Jurkat, Clone E6-1 (cell line): ENCODE measurements around the gene ZNF362.

Experiments
- DNase-seq: peaks from one replicate; pipeline ENCODE4 v3.0.0-alpha.2; 2011; ENCODE audit warnings: low read depth, low spot score
- H3K4me3 ChIP-seq: 2 replicates; pipeline ENCODE4 v1.5.1; 2011; ENCODE audit warnings: mild to moderate bottlenecking, low read length, control low read depth, moderate library complexity

The ZNF362 gene

GRCh38 chr1:33265780-33266605 lies 9.7 kb downstream of the ZNF362 start:
- H3K4me3 ChIP-seq, result no peak overlapping the region
- no peak for DNase-seq

DNA sequence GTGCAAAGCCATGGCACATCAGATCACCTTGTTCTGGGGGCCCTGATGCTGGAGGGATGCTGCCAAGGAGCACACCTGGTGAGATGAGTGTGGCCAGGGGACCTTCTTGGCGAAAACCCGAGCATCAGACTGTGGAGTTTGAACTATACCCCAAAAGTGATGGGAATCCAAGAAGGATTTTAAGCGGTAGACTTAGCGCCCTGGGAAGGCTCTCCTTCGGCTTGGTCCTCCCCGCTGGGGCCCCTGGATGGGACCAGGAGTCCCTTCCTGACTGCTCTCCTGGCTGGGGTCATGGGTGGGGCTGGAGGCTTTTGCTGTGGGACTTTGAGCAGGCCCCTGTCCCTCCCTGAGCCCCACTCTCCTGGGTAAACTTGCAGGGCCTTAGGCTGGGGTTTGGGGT lies 10.5 kb downstream of the ZNF362 start:
- no peak overlapping the region for H3K4me3 ChIP-seq
- no peak for DNase-seq

DNA sequence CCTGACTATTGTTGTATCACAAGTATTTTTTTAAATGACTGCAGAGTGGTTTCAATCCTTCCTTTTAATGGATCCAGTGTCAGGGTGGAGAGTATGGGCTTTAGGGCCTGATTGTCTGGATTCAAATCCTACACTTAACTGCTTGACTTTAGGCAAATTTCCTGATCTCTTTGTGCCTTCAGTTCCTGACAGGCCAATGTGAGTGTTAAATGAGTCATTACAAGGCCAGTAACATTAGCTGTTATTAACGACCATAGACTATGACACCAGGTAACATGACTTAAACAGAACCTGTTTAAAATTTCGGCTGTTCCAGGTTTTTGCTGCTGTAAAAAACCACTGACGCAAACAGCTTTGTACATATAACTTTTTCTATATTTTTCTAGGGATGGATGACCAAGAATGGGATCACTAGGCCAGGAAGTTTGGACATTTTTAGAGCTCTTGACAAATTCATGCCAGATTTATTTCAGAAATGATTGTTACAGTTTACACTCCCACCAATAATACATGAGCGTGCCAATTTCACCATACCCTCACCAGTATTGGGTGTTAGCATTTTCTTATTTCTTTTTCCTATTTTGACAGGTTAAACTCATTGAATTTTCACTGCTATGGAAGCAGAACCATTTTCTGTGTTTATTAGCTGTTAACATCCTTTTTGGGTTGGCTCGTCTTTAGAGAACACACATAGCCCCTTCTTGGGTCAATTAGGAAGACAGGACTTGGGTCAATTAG lies 11.3 kb downstream of the ZNF362 start:
- no peak for DNase-seq
- no peak overlapping the region for H3K4me3 ChIP-seq

- no peak overlapping the region for H3K4me3 ChIP-seq
Observed at GRCh38 chr1:33268457-33268856, 12.2 kb downstream of the ZNF362 start.

DNA sequence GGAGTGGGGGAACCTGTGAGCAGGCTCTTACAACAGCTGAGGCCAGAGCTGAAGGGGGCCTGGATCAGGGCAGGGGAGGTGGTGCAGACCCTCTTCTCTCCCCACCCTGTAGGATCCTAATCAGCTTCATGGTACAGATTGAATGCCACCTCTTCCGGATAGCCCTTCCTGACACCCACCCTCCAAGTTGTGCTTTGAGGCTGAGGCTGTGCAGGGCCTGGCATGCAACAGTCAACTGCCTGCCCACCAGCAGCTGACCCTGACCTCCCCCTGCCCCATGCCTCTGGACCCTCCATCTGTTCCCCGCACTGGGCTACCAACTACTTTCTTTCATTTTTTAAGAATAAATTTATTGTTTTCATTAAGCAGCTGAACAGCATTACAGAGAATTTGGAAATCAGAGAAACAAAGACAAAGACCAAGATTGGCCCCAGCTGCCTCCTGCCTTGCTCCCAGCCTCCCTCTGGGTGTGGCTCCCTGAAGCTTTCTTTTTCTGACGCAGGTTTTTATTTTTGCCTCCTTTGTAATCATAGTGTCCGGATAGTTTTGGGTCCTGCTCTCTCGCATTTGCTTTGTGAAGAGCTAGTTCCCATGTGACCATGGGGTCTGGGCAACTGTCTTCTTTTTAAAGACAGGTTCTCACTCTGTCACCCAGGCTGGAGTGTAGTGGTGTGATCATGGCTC lies 12.8 kb downstream of the ZNF362 start:
- no peak overlapping the region for H3K4me3 ChIP-seq
- DNase-seq, result no peak

More at GRCh38 chr1:33268457-33268856, 12.2 kb downstream of the ZNF362 start:
- no peak for DNase-seq

GRCh38 chr1:33269621-33270020 lies 13.3 kb downstream of the ZNF362 start:
- no peak for DNase-seq

DNA sequence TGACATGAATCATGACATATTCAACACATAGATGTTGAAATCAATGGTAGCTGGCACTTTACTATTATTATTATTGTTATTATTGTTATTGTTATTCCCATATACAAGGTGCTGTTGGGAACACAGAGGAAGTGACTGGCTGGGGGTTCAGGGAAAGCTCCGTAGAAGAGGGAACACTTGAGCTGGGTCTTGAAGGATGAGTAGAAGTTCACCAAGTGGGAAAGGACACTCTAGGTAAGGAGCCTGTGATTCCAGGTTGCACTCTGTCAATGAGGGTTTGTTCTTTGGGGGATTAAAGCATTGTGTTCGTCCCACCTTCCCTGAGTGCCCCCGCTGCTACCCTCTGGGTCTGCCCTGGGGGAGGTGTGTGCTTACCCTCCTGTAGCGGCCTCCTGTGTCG lies 14.1 kb downstream of the ZNF362 start:
- DNase-seq, result no peak
- no peak overlapping the region for H3K4me3 ChIP-seq

More at GRCh38 chr1:33269621-33270020, 13.3 kb downstream of the ZNF362 start:
- H3K4me3 ChIP-seq, result no peak overlapping the region

GRCh38 chr1:33270808-33271465 lies 14.6 kb downstream of the ZNF362 start:
- no peak for DNase-seq
- H3K4me3 ChIP-seq, result no peak overlapping the region

DNA sequence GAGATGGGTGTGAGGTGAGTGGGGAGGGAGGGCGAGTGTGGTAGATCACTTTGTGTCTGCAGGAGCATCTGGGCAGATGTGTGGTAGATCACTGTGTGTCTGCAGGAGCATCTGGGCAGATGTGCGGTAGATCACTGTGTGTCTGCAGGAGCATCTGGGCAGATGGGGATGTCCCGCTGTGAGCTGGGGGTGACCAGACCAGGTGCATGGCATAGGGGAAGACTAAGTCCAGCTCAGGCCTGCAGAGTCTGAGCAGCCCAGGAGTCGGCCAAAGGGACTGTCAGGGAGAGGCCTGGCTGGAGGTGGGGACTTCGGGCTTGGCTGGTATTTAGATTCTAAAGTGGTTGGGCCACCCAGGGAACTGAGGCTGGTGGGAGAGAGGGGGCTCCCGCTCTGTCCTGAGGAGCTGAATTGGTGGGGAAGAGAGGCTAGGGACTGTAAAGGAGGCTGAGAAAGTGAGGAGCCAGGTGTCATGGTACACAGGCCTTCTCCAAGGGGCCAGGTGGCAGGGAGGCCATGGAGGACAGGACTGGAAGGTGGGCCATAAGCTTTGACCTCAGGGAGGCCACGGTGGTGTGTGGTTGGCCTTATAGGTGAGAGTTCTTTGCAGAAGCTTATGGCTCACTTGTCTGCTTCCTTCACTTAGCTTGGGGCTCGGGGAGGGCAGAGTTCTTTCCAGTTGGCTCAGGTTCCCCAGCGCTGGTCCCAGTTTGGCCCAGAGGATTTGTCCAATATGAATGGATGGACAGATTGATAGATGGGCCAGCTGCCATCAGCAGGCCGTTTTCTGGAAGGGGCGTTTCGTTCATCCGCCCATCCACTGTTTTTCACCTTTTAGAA lies 15.6 kb downstream of the ZNF362 start:
- no peak overlapping the region for H3K4me3 ChIP-seq
- DNase-seq, result no peak

DNA sequence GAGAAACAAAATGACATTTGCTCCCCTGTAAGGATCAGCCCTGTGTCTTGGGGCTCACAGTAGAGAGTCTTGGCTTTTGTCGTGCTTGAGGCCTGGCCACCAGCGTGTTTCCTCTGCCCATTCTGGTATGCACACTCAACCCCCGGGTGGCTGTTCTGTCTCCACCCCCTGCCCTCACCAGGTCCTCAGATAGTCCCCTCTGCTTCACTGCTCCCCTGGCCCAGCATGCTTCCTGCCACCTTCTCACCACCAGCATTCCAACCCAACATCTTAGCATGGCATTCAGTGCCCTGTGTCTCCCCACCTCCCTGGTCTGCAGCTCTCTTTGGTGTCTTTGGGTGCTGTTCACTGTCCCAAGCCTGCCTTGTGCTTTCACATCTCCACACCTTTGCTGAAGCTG lies 16.2 kb downstream of the ZNF362 start:
- no peak for DNase-seq
- no peak overlapping the region for H3K4me3 ChIP-seq

- H3K4me3 ChIP-seq, result no peak overlapping the region
Observed at GRCh38 chr1:33272930-33273329, 16.6 kb downstream of the ZNF362 start.

GRCh38 chr1:33273406-33273805 lies 17.1 kb downstream of the ZNF362 start:
- H3K4me3 ChIP-seq, result no peak overlapping the region
- no peak for DNase-seq

More at GRCh38 chr1:33272930-33273329, 16.6 kb downstream of the ZNF362 start:
- DNase-seq, result no peak

GRCh38 chr1:33273961-33274371 lies 17.7 kb downstream of the ZNF362 start:
- DNase-seq, result no peak

DNA sequence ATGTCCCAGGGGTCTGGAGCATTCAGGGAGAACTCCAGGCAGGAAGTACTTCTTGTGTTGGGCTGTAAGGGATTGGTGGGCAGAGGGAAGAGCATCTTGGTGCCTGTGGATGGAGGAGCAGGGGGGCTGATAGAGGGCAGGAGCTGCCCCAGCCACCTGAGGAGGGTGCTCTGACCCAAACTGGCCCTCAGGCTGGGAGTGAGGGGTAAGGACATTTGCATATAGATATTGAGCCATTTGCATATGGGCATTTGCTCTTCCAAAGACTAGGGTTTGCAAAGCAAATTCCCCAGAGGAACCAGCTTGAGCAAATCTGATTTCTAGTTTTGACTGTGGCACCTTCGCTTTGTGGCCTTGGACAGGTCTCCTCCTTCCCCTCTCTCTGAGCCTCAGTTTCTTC lies 18.2 kb downstream of the ZNF362 start:
- no peak for DNase-seq
- H3K4me3 ChIP-seq, result no peak overlapping the region

More at GRCh38 chr1:33273961-33274371, 17.7 kb downstream of the ZNF362 start:
- no peak overlapping the region for H3K4me3 ChIP-seq

- DNase-seq, result no peak
- no peak overlapping the region for H3K4me3 ChIP-seq
Observed at GRCh38 chr1:33275195-33275594, 18.9 kb downstream of the ZNF362 start.

DNA sequence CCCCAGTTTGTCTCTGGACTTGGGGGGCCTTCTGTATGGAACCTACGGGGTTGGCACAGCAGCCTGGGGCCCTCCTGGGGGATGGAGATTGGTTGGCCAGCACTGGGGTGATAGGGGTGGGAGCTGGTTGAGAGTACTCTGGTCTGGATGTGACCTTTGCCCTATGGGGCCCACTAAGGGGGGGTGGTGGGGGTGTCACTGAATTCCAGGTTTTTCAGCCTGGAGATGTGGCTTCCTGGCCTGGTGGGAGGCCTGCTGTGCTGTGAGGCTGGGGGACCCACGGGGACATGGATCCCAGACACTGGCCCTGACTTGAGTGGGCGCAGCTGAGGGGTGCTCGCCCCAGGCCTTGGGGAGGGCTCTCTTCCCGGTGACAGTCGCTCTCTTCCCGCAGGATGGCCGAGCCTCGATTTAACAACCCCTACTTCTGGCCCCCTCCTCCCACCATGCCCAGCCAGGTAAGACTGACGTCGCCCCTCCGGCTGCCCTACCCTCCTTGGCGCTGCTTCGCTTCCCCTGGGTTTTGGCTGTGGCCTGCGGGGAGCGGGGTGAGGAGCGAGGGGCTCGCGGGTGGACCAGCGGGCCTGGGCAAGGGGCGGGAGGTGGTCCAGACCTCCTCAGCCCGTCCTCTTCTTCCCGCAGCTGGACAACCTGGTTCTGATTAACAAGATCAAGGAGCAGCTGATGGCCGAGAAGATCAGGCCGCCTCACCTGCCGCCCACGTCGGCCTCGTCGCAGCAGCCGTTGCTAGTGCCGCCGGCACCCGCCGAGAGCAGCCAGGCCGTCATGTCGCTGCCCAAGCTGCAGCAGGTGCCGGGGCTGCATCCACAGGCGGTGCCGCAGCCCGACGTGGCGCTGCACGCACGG lies 19.6 kb downstream of the ZNF362 start:
- no peak for DNase-seq
- H3K4me3 ChIP-seq, result no peak overlapping the region

DNA sequence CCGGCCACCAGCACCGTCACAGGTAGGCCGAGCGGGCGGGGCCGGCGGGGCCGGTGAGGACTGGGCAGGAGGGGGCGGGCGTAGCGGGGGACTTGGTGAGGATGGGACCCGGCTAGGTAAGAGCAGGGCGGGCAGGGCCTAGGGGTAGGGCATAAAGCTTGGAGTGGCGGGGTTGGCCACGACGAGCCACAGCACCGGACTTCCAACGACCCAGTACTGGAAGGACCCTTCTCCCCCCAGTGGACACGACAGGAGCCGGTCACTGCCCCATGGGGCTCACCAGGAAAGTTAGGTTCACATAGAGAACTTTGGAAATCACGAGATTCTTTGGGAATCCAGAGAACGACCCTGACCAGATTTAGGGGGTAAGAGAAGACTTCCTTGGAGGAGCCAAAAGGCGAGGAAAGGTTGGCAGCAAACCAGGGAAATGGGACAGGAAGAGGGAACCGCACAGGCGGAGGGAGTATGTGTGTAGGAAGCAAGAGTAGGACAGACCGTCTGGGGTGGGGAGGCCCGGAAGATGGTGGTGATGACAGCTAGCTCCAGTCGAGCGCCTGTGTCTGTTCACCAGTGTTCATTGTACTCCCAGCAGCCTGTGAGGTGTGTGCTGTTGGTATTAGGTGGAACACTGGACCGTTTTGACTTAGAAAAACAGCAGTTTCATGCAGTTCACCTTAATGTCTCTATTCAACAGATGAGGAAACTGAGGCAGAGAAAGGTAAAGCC lies 20.4 kb downstream of the ZNF362 start:
- no peak for DNase-seq
- H3K4me3 ChIP-seq, result no peak overlapping the region
